Activated CD8-positive, alpha-beta memory T cell treated with anti-CD3 and anti-CD28 coated beads, Interleukin-2, amount 10 ng/mL, durations not matched to agents 7 days and 5 days (primary cell): ENCODE data around the gene TMEM176A. TPM values are rescaled to one million over a fixed set of nuclear protein-coding genes. Genes with fewer than 3 reads are reported as not detected.
"Not testable (repeated sequence)": the region's sequence is repeated elsewhere in the genome, so short reads cannot be mapped to it uniquely, and the experiment has no call there.

Experiments
- ATAC-seq: fragments of 150-1000 bp; cut with Tn5 transposase; one replicate; pipeline ENCODE4 v1.10.0; 2021; ENCODE audit warnings: moderate library complexity
- CTCF ChIA-PET: fragments of 350-600 bp; sonication (Branson Sonifier 250); formaldehyde crosslinking; loops from one replicate; lab custom pipeline; 2021; ENCODE audit warnings: antibody characterized with exemption; lab: Charles Lee
- DNase-seq: peaks from one replicate; pipeline ENCODE4 v3.0.0-alpha.2; 2020
- H3K27ac Mint-ChIP-seq: one replicate; pipeline ENCODE4 v1.8.0; 2021; ENCODE audit warnings: mild to moderate bottlenecking, mixed read lengths
- H3K27me3 Mint-ChIP-seq: one replicate; pipeline ENCODE4 v1.8.0; 2021; ENCODE audit warnings: mixed read lengths
- H3K36me3 Mint-ChIP-seq: one replicate; pipeline ENCODE4 v1.8.0; 2021; ENCODE audit warnings: mild to moderate bottlenecking, mixed read lengths
- H3K4me1 Mint-ChIP-seq: one replicate; pipeline ENCODE4 v1.8.0; 2021; ENCODE audit warnings: mixed read lengths
- H3K4me3 Mint-ChIP-seq: one replicate; pipeline ENCODE4 v1.8.0; 2021; ENCODE audit warnings: mild to moderate bottlenecking, moderate library complexity, mixed read lengths
- H3K9me3 Mint-ChIP-seq: one replicate; pipeline ENCODE4 v1.8.0; 2022; ENCODE audit warnings: low read depth, mixed read lengths
- total RNA-seq, 2 experiments: library from RNA; stranded (reverse); gene quantifications; one replicate each; pipeline ENCODE4 v1.2.3, GENCODE V29; 2021

TMEM176A gene
- total RNA-seq, result not detected

DNA sequence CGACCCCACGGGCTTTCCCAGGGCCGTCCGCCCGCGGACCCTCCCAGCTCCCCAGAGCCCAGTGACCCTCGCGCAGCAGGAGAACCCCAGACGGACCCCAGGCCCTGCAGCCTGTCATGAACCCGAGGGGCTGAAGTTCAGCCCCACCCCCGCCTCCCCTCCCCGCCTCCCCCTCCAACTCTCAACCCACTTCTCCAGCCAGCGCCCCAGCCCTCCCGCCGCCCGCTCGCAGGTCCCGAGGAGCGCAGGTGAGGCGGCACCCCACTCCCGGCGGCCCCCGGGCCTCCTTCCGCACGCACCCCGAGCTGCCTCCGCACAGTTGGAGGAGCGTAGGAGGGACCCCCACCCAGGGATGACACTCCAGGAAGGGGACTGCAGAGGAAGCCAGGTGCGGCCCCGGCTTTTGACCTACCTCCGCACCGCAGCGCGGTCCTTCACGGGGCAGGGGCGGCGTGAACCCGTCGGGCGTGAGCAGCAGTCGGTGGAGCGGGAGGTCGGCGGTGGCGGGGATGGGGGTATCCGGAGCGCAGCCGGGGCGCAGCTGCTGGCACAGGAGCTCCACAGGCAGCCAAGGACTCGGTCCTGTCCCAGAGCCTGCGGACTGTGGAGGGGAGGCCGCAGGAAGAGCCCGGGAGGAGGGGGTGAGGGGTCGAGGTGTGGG lies at the start of gene TMEM176A:
TSS of gene TMEM176A (plus strand) at position 189 of the 661 bp plus-strand sequence. CDS start 782 bp downstream, outside the sequence.
- no peak for ATAC-seq
- H3K27me3 Mint-ChIP-seq, result peaks cover 66% of the 10 kb centered on the region
- peaks cover 7% of the 10 kb centered on the region for H3K4me1 Mint-ChIP-seq
- CTCF ChIA-PET, result interaction anchor here (1.1 kb wide), 1 partner anchor 16 kb away, joined by 3 read pairs; no protein-coding TSS in a partner anchor
- H3K27ac Mint-ChIP-seq, result no peak within 1 kb of the TSS
- no peaks in the 10 kb centered on the region for H3K36me3 Mint-ChIP-seq
- H3K9me3 Mint-ChIP-seq, result no peaks in the 10 kb centered on the region
- no peak for DNase-seq
- no peak within 1 kb of the TSS for H3K4me3 Mint-ChIP-seq

GRCh38 chr7:150751702-150752101 lies 48.9 kb upstream of the TMEM176A start:
- no peak overlapping the region for H3K4me3 Mint-ChIP-seq

GRCh38 chr7:150753239-150753638 lies 47.3 kb upstream of the TMEM176A start:
- Mint-ChIP-seq H3K4me1 (peaks cover 65% of the 10 kb centered on the region), H3K4me3 (no peak overlapping the region), H3K9me3 (no peaks in the 10 kb centered on the region), H3K27ac (peak overlapping the region; percentile 71), H3K36me3 (peaks cover 2% of the 10 kb centered on the region), H3K27me3 (no peaks in the 10 kb centered on the region)
- DNase-seq, result no peak
- CTCF ChIA-PET, result interaction anchor here (3.9 to 4.7 kb wide), 2 partner anchors 11 to 304 kb away, joined by 17 to 112 read pairs; partner anchors contain the start of gene GIMAP8
- no peak for ATAC-seq

More at GRCh38 chr7:150751702-150752101, 48.9 kb upstream of the TMEM176A start:
- CTCF ChIA-PET, result no interaction called here
- Mint-ChIP-seq H3K4me1 (peaks cover 72% of the 10 kb centered on the region), H3K27ac (no peak overlapping the region), H3K27me3 (no peaks in the 10 kb centered on the region), H3K36me3 (peaks cover 4% of the 10 kb centered on the region), H3K9me3 (no peaks in the 10 kb centered on the region)
- no peak for ATAC-seq
- no peak for DNase-seq

DNA sequence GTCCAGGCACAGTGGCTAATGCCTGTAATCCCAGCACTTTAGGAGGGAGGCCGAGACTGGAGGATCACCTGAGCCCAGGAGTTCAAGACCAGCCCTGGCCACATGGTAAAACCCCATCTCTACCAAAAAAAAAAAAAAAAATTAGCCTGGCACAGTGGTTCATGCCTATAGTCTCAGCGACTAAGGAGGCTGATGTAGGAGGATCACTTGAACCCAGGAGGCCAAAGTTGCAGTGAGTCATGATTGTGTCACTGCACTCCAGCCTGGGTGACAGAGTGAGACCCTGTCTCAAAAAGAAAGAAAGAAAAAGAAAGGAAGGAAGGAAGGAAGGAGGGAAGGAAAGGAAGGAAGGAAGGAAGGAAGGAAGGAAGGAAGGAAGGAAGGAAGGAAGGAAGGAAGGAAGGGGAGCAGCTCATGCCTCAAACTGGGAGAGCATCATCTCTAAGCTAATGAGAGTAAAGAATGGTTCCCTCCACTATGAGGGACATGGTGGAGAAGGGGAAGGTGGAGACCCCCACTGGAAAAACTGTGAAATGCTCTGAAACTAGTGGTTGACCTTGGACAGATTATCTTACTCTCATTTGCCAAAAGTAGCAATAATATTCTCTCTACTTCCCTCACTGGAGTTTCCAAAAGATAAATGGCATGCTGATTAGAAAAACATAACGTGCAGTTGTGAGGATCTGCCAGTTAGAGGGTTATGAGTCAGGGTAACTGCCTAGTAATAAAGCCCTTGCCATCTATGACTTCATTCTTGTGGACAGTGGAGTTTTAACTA lies 46.6 kb upstream of the TMEM176A start:
- peak overlapping the region; percentile 97 for H3K27ac Mint-ChIP-seq
- H3K4me3 Mint-ChIP-seq, result no peak overlapping the region
- CTCF ChIA-PET, result interaction anchor here (0.7 to 4.7 kb wide), 11 partner anchors 12 to 333 kb away, joined by 3 to 112 read pairs (median 8); partner anchors contain the start of genes GIMAP1, GIMAP4, GIMAP5 and GIMAP7
- H3K4me1 Mint-ChIP-seq, result peaks cover 58% of the 10 kb centered on the region
- no peaks in the 10 kb centered on the region for H3K27me3 Mint-ChIP-seq
- ATAC-seq (peak; percentile 45), DNase-seq (no peak)
- peaks cover 2% of the 10 kb centered on the region for H3K36me3 Mint-ChIP-seq
- H3K9me3 Mint-ChIP-seq, result no peaks in the 10 kb centered on the region

DNA sequence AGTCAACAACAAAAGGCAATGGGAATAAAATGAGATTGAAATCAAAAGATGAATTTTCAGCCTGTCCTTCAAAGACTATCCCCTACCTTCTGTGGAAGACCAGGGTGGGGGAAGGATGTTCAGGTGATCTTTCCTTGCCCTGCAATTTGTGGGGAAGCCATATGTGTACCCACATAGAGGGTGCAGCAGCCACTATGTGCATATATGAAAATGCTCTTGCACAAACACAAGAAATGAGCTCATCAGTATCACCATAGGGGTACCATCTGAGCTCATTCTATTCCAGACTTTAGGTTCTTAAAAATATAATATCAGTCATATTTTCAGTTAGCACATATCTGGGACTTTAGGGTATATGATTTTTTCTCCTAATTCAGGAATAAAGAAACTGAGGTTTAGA lies 45.6 kb upstream of the TMEM176A start:
- H3K4me1 Mint-ChIP-seq, result peaks cover 56% of the 10 kb centered on the region
- peaks cover 2% of the 10 kb centered on the region for H3K36me3 Mint-ChIP-seq
- no peaks in the 10 kb centered on the region for H3K9me3 Mint-ChIP-seq
- CTCF ChIA-PET, result interaction anchor here (0.8 to 4.7 kb wide), 20 partner anchors 10 to 399 kb away, joined by 3 to 112 read pairs (median 6); partner anchors contain the start of genes GIMAP1, GIMAP4, GIMAP5 and GIMAP7
- ATAC-seq (peak; percentile 52), DNase-seq (peak; percentile 56)
- H3K27ac Mint-ChIP-seq, result peak overlapping the region; percentile 95
- H3K4me3 Mint-ChIP-seq, result peak overlapping the region; percentile 66
- H3K27me3 Mint-ChIP-seq, result no peaks in the 10 kb centered on the region

- no peaks in the 10 kb centered on the region for H3K27me3 Mint-ChIP-seq
- peaks cover 51% of the 10 kb centered on the region for H3K4me1 Mint-ChIP-seq
- H3K4me3 Mint-ChIP-seq, result peak overlapping the region; percentile 66
- H3K36me3 Mint-ChIP-seq, result peaks cover 2% of the 10 kb centered on the region
- H3K9me3 Mint-ChIP-seq, result no peaks in the 10 kb centered on the region
- DNase-seq (peak; percentile 89), ATAC-seq (peak; percentile 84)
- CTCF ChIA-PET, result interaction anchor here (0.8 to 4.7 kb wide), 20 partner anchors 11 to 400 kb away, joined by 3 to 112 read pairs (median 6); partner anchors contain the start of genes GIMAP1, GIMAP4, GIMAP5 and GIMAP6
- peak overlapping the region; percentile 95 for H3K27ac Mint-ChIP-seq
Observed at GRCh38 chr7:150755473-150756099, 45.0 kb upstream of the TMEM176A start.

- peaks cover 49% of the 10 kb centered on the region for H3K4me1 Mint-ChIP-seq
Observed at GRCh38 chr7:150756166-150756565, 44.4 kb upstream of the TMEM176A start.

DNA sequence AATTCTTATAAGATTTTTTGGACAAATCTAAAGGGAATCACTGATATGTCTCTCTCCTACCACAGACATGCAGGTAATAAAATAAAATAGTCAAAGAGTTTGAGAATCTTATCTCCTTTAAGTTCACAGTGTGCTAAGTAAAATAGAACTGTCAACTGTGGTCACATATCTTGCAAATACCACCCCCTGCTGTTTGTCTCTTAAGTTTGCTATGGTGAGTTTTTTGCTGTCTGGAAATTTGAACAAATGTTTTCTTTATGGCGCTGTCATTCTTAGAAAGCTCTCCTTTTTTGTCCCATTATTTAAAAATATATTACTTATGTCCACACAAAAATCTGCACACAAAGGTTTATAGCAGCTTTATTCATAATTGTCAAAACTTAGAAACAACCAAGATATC lies 43.7 kb upstream of the TMEM176A start:
- DNase-seq (peak; percentile 51), ATAC-seq (no peak)
- Mint-ChIP-seq H3K36me3 (peaks cover 6% of the 10 kb centered on the region), H3K4me1 (peaks cover 46% of the 10 kb centered on the region), H3K9me3 (peaks cover 3% of the 10 kb centered on the region), H3K27ac (peak overlapping the region; percentile 95), H3K27me3 (no peaks in the 10 kb centered on the region), H3K4me3 (no peak overlapping the region)
- CTCF ChIA-PET, result interaction anchor here (0.7 to 4.7 kb wide), 9 partner anchors 13 to 308 kb away, joined by 3 to 112 read pairs (median 6); partner anchors contain the start of genes GIMAP4, GIMAP6, GIMAP7 and GIMAP8

More at GRCh38 chr7:150756166-150756565, 44.4 kb upstream of the TMEM176A start:
- H3K27me3 Mint-ChIP-seq, result no peaks in the 10 kb centered on the region
- CTCF ChIA-PET, result interaction anchor here (1.0 to 4.7 kb wide), 19 partner anchors 11 to 401 kb away, joined by 3 to 112 read pairs (median 6); partner anchors contain the start of genes GIMAP1, GIMAP4, GIMAP5 and GIMAP6
- peaks cover 2% of the 10 kb centered on the region for H3K36me3 Mint-ChIP-seq
- H3K9me3 Mint-ChIP-seq, result no peaks in the 10 kb centered on the region
- ATAC-seq, result no peak
- DNase-seq, result peak; percentile 41
- H3K27ac Mint-ChIP-seq, result peak overlapping the region; percentile 95
- peak overlapping the region; percentile 9 for H3K4me3 Mint-ChIP-seq

- Mint-ChIP-seq H3K36me3 (peaks cover 6% of the 10 kb centered on the region), H3K4me1 (peaks cover 25% of the 10 kb centered on the region), H3K4me3 (no peak overlapping the region), H3K27ac (no peak overlapping the region), H3K27me3 (no peaks in the 10 kb centered on the region), H3K9me3 (peaks cover 3% of the 10 kb centered on the region)
- DNase-seq (no peak), ATAC-seq (no peak)
- CTCF ChIA-PET, result interaction anchor here (1.9 to 2.3 kb wide), 2 partner anchors 310 to 313 kb away, joined by 9 to 15 read pairs; no protein-coding TSS in a partner anchor
Observed at GRCh38 chr7:150759479-150759878, 41.1 kb upstream of the TMEM176A start.

GRCh38 chr7:150766334-150766709 lies 34.2 kb upstream of the TMEM176A start:
- Mint-ChIP-seq H3K9me3 (peaks cover 3% of the 10 kb centered on the region), H3K4me3 (no peak overlapping the region), H3K36me3 (peaks cover 4% of the 10 kb centered on the region), H3K4me1 (no peaks in the 10 kb centered on the region), H3K27ac (no peak overlapping the region), H3K27me3 (peaks cover 3% of the 10 kb centered on the region)
- ATAC-seq, result no peak
- CTCF ChIA-PET, result interaction anchor here (2.0 kb wide), 1 partner anchor 12 kb away, joined by 6 read pairs; no protein-coding TSS in a partner anchor
- no peak for DNase-seq

DNA sequence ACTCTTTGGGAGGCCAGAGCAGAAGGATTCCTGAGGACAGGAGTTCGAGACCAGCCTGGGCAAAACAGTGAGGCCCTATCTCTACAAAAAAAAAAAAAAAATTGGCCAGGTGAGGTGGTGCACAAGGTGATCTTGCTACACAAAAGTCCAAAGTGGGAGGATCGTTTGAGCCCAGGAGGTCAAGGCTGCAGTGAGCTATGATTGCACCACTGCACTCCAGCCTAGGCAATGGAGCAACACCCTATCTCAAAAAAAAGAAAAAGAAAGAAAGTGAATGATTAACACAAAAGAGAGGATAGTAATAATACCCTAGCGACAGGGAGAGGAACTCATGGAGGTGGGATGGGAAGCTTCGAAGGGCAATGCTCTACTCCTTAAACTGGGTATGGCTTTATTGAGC lies 30.8 kb upstream of the TMEM176A start:
- H3K27ac Mint-ChIP-seq, result no peak overlapping the region

GRCh38 chr7:150774131-150774530 lies 26.4 kb upstream of the TMEM176A start:
- CTCF ChIA-PET, H3K27ac Mint-ChIP-seq: not testable (repeated sequence)

More for the DNA sequence above, 30.8 kb upstream of the TMEM176A start:
- CTCF ChIA-PET, result interaction anchor here (0.7 to 1.8 kb wide), 2 partner anchors 9 to 13 kb away, joined by 3 to 5 read pairs; no protein-coding TSS in a partner anchor
- no peak for DNase-seq
- H3K27me3 Mint-ChIP-seq, result peaks cover 11% of the 10 kb centered on the region
- no peak for ATAC-seq
- H3K4me3 Mint-ChIP-seq, result no peak overlapping the region
- peaks cover 7% of the 10 kb centered on the region for H3K36me3 Mint-ChIP-seq
- peaks cover 5% of the 10 kb centered on the region for H3K9me3 Mint-ChIP-seq
- H3K4me1 Mint-ChIP-seq, result no peaks in the 10 kb centered on the region

More at GRCh38 chr7:150774131-150774530, 26.4 kb upstream of the TMEM176A start:
- not testable (repeated sequence) for H3K36me3 Mint-ChIP-seq, H3K9me3 Mint-ChIP-seq, ATAC-seq, DNase-seq, H3K4me1 Mint-ChIP-seq, H3K4me3 Mint-ChIP-seq
- H3K27me3 Mint-ChIP-seq, result peaks cover 20% of the 10 kb centered on the region
